HepG2 (cell line): ENCODE measurements around the gene FMR1. TPM values are rescaled to one million over a fixed set of nuclear protein-coding genes. Genes with fewer than 3 reads are reported as not detected.

Experiments
- EP300 ChIP-seq, 3 experiments: sonication (generic) in 1 of 3; formaldehyde crosslinking in 1 of 3; IDR thresholded peaks; 2 replicates each; pipeline versions ENCODE4 v1.5.1 to v1.6.1; 2011 to 2020; ENCODE audit warnings: low read depth in 2 of 3, low read length in 2 of 3, borderline replicate concordance in 1 of 3, improper control_type of control experiment in 1 of 3, mild to moderate bottlenecking in 1 of 3, missing genetic modification reagents in 1 of 3, moderate library complexity in 1 of 3
- MEIS1 ChIP-seq: sonication (generic); formaldehyde crosslinking; IDR thresholded peaks from 2 replicates; pipeline ENCODE4 v1.9.0; 2021; ENCODE audit warnings: mild to moderate bottlenecking, missing genetic modification reagents, moderate library complexity, borderline replicate concordance
- NFIC ChIP-seq: IDR thresholded peaks from 2 replicates; pipeline ENCODE4 v1.6.1; 2012; ENCODE audit warnings: mild to moderate bottlenecking, low read length, inconsistent platforms
- NR2C2 ChIP-seq: sonication (generic); formaldehyde crosslinking; IDR thresholded peaks from 2 replicates; pipeline ENCODE4 v1.4.0; 2020; ENCODE audit warnings: missing genetic modification reagents, mild to moderate bottlenecking, moderate library complexity, borderline replicate concordance
- POGZ ChIP-seq: sonication (generic); formaldehyde crosslinking; IDR thresholded peaks from 2 replicates; pipeline ENCODE4 v1.4.0; 2020; ENCODE audit warnings: mild to moderate bottlenecking, missing genetic modification reagents
- RELA ChIP-seq: sonication (generic); formaldehyde crosslinking; IDR thresholded peaks from 2 replicates; pipeline ENCODE4 v1.4.0; 2020; ENCODE audit warnings: missing genetic modification reagents
- TCF7 ChIP-seq: sonication (generic); IDR thresholded peaks from 2 replicates; pipeline ENCODE4 v1.6.1; 2016; ENCODE audit warnings: antibody characterized with exemption, low read depth
- YEATS4 ChIP-seq: sonication (generic); formaldehyde crosslinking; IDR thresholded peaks from 2 replicates; pipeline ENCODE4 v1.4.0; 2020; ENCODE audit warnings: missing genetic modification reagents, borderline replicate concordance
- ZBTB38 ChIP-seq: sonication (generic); formaldehyde crosslinking; IDR thresholded peaks from 2 replicates; pipeline ENCODE4 v1.5.1; 2020; ENCODE audit warnings: mild to moderate bottlenecking, missing genetic modification reagents
- ZNF230 ChIP-seq: sonication (generic); formaldehyde crosslinking; IDR thresholded peaks from 2 replicates; pipeline ENCODE4 v1.4.0; 2020; ENCODE audit warnings: mild to moderate bottlenecking, missing genetic modification reagents
- ZNF761 ChIP-seq: sonication (generic); formaldehyde crosslinking; conservative IDR thresholded peaks from 2 replicates; pipeline ENCODE4 v1.4.0; 2020; ENCODE audit warnings: mild to moderate bottlenecking, missing genetic modification reagents
- ZNF775 ChIP-seq: sonication (generic); formaldehyde crosslinking; IDR thresholded peaks from 2 replicates; pipeline ENCODE4 v1.4.0; 2020; ENCODE audit warnings: missing genetic modification reagents, mild to moderate bottlenecking, moderate library complexity, borderline replicate concordance
- polyA plus RNA-seq, 8 experiments: library from polyadenylated mRNA; depleted of rRNA in 3 of 8; stranded (reverse) in 7 of 8; unstranded in 1 of 8; fragments of >200 nt; fragmentation: Illumina TruSeq in 4 of 8; extraction: Trizol in 4 of 8; gene quantifications; 2 replicates each; pipeline versions ENCODE4 v1.2.1 to v1.2.3, GENCODE V29; 2011 to 2016; ENCODE audit warnings: low read depth in 4 of 8, missing spikeins in 1 of 8, mixed read lengths in 1 of 8; ENCODE audit not compliant: insufficient read depth in 1 of 8
- total RNA-seq, 5 experiments: library from RNA; depleted of rRNA; stranded (reverse); fragments of >200 nt; fragmentation: Illumina TruSeq; extraction: Trizol; gene quantifications; 2 replicates each; pipeline ENCODE4 v1.2.3, GENCODE V29; 2016; ENCODE audit warnings: low read depth in 1 of 5
- TF ChIP-seq, protein P1 (sequence below): sonication (generic); formaldehyde crosslinking; IDR thresholded peaks from 2 replicates; pipeline ENCODE4 v1.4.0; 2020; ENCODE audit warnings: missing genetic modification reagents, borderline replicate concordance
- TF ChIP-seq, protein P2 (sequence below): sonication (generic); formaldehyde crosslinking; IDR thresholded peaks from 2 replicates; pipeline ENCODE4 v1.4.0; 2020; ENCODE audit warnings: missing genetic modification reagents

FMR1 gene
- total and polyA plus RNA-seq, 2 of the 13 experiments (the other 11 are each of a cell fraction or from before 2014, with no cell fraction given): 27.8 to 49.6 TPM

DNA sequence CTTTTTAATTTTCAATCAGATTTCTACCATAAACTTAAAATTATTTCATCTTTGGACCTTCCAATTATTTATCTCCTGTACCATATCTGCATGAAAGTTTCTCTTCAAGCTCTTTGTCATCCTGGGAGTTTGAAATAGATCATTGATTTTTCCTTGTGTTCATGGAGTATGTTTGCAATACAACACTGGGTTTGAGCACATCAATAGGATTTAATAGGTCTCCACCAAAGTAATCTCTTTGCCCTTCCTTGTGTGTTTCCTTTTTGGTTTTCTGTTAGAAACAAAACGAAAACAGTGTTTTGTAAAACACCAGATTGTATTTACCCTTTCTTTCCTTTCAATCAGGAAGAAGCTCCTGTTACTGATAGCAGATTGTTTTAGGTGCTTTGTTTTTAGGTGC, 11.9 kb downstream of the FMR1 start (continued):
- TF ChIP-seq, protein P1, sequence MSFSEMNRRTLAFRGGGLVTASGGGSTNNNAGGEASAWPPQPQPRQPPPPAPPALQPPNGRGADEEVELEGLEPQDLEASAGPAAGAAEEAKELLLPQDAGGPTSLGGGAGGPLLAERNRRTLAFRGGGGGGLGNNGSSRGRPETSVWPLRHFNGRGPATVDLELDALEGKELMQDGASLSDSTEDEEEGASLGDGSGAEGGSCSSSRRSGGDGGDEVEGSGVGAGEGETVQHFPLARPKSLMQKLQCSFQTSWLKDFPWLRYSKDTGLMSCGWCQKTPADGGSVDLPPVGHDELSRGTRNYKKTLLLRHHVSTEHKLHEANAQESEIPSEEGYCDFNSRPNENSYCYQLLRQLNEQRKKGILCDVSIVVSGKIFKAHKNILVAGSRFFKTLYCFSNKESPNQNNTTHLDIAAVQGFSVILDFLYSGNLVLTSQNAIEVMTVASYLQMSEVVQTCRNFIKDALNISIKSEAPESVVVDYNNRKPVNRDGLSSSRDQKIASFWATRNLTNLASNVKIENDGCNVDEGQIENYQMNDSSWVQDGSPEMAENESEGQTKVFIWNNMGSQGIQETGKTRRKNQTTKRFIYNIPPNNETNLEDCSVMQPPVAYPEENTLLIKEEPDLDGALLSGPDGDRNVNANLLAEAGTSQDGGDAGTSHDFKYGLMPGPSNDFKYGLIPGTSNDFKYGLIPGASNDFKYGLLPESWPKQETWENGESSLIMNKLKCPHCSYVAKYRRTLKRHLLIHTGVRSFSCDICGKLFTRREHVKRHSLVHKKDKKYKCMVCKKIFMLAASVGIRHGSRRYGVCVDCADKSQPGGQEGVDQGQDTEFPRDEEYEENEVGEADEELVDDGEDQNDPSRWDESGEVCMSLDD (CRISPR knock-in tag): no peak
- TF ChIP-seq, protein P2, sequence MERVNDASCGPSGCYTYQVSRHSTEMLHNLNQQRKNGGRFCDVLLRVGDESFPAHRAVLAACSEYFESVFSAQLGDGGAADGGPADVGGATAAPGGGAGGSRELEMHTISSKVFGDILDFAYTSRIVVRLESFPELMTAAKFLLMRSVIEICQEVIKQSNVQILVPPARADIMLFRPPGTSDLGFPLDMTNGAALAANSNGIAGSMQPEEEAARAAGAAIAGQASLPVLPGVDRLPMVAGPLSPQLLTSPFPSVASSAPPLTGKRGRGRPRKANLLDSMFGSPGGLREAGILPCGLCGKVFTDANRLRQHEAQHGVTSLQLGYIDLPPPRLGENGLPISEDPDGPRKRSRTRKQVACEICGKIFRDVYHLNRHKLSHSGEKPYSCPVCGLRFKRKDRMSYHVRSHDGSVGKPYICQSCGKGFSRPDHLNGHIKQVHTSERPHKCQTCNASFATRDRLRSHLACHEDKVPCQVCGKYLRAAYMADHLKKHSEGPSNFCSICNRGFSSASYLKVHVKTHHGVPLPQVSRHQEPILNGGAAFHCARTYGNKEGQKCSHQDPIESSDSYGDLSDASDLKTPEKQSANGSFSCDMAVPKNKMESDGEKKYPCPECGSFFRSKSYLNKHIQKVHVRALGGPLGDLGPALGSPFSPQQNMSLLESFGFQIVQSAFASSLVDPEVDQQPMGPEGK (CRISPR knock-in tag): no peak
- TF ChIP-seq EP300 (IDR thresholded peaks at IDR 0.05; ENCODE audit: low read depth in 2 of 2, low read length in 2 of 2): peak in 1 of 2 experiments; percentile 24; a peak in 1 of 4 replicates
- TF ChIP-seq EP300 (CRISPR knock-in tag; IDR thresholded peaks at IDR 0.05; ENCODE audit: borderline replicate concordance): no peak
- no peak for TF ChIP-seq NR2C2 (CRISPR knock-in tag)
- no peak for TF ChIP-seq YEATS4
- TF ChIP-seq ZNF775 (CRISPR knock-in tag): no peak
- no peak for TF ChIP-seq ZNF230 (CRISPR knock-in tag)
- TF ChIP-seq ZNF761: no peak
- TF ChIP-seq MEIS1 (CRISPR knock-in tag): no peak
- no peak for TF ChIP-seq RELA (CRISPR knock-in tag)
- peak; percentile 17; the same call in 1 of the 2 replicates for TF ChIP-seq NFIC
- TF ChIP-seq TCF7: peak; percentile 49
- TF ChIP-seq POGZ (CRISPR knock-in tag): 0 out of 2 replicates have a peak, but pooled peaks have one; percentile 27
- no peak for TF ChIP-seq ZBTB38 (CRISPR knock-in tag)
